HUES64 (cell line): Measurements from ENCODE around the gene MCHR2.

Source experiments
- H3K27ac ChIP-seq: 2 replicates; pipeline ENCODE4 v1.7.0; 2013; ENCODE audit warnings: low read depth, low read length, inconsistent platforms
- H3K27me3 ChIP-seq: 2 replicates; pipeline ENCODE4 v1.6.1; 2013; ENCODE audit warnings: mild to moderate bottlenecking, low read length; ENCODE audit not compliant: insufficient read depth
- H3K36me3 ChIP-seq: 2 replicates; pipeline ENCODE4 v1.6.1; 2013; ENCODE audit warnings: mild to moderate bottlenecking, low read length; ENCODE audit not compliant: insufficient read depth
- H3K4me1 ChIP-seq: 2 replicates; pipeline ENCODE4 v1.6.1; 2013; ENCODE audit warnings: mild to moderate bottlenecking, low read length, moderate library complexity; ENCODE audit not compliant: insufficient read depth
- H3K4me3 ChIP-seq: 2 replicates; pipeline ENCODE4 v1.5.1; 2013; ENCODE audit warnings: mild to moderate bottlenecking, low read length, moderate library complexity
- H3K9ac ChIP-seq: 2 replicates; pipeline ENCODE4 v1.6.1; 2013; ENCODE audit warnings: mild to moderate bottlenecking, low read depth, low read length
- H3K9me3 ChIP-seq: 2 replicates; pipeline ENCODE4 v1.6.1; 2013; ENCODE audit warnings: low read depth, low read length; ENCODE audit not compliant: insufficient read depth
- WGBS: fragments of 150-250, 120-280 bp; methylation state at CpG from one replicate; pipeline ENCODE4 v1.1.7; 2013; ENCODE audit warnings: missing lambda C conversion rate; 5-methylcytosine and 5-hydroxymethylcytosine counted together

Gene MCHR2

DNA sequence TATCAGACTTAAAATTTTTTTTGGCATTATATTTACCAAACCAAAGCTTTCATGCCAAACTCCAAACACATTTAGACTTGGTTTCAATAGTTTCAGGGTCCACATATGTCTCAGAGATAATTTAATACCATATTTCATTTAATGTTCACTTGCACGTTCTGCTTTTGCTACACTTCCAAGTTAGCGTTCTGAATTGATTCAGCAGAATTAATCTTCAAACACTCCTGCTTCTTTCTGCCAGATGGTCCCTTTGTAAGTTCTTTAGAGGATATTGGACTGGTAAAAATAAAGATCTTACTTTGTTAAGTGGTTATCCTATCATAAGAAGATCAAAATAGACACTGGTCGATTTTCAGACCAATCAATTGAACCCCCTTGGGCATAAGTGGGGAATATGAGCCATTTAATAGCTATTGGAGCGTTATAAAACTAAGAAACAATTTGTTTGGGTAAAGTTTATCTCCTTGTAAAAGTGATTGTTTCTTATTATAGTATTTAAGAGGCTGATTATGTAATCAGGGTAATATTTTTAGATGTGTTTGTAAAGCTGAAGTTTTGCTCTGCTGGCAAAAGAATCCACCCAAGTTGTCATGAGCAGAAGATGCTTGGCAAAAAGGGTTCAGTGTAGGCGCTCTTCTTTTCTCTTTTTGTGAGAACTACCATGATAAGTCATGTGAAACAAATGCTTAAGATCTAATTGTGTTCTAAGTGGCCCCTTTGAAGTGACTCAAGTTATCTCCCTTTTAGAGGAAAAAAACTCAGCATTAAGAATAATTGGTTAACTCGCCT is 92.2 kb downstream of the MCHR2 start:
- Histone ChIP-seq H3K27me3 (no peaks in the 10 kb centered on the region; the same call in 1 of the 2 replicates), H3K4me1 (no peaks in the 10 kb centered on the region), H3K27ac (no peak overlapping the region), H3K9ac (no peak overlapping the region), H3K36me3 (no peaks in the 10 kb centered on the region), H3K9me3 (no peaks in the 10 kb centered on the region), H3K4me3 (no peak overlapping the region)
- WGBS: 93% methylated on average over 5 of the region's 6 CpGs

DNA sequence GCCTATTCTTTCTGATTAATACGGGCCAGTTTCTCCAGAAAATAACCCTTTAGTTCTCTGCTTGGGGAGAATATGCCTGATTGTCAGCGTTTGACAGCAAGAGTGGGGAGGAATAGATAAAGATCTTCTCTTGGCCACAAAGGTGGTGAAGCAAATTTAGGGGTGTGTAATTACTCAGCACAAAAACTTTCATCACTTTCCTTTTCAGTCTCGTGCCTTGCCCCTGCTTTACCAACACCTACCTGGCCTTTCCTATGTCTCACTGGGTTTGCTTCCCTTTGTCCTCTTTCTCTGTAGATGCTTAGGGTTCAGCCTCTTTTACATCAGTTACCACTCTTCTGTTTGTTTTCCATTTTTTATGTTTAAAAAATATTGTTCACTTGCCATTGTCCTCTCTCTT is 99.2 kb downstream of the MCHR2 start:
- no peaks in the 10 kb centered on the region for H3K36me3 ChIP-seq
- no peaks in the 10 kb centered on the region for H3K9me3 ChIP-seq
- WGBS: 95% methylated on average over 3 of the region's 3 CpGs

DNA sequence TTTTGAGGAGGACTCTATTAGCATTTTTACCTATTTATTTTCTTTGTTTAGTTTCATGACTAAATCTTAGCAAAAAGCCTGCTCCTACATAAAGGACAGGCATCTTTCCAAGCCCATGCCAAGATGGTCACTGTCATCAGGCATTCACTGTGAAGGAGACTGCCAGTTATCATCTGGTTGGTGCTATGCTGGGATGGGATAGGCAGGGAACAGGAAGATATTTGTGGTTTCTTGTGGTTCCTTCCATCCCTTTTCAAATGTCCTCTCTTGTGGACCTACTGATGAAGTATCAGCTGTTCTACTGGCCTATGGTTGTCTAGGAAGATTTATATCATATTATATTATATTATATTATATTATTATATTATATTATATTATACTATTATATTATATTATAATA is 107.0 kb downstream of the MCHR2 start:
- no peaks in the 10 kb centered on the region for H3K9me3 ChIP-seq
- H3K4me1 ChIP-seq: no peaks in the 10 kb centered on the region
- H3K9ac ChIP-seq: no peak overlapping the region
- no peaks in the 10 kb centered on the region for H3K27me3 ChIP-seq
- no peak overlapping the region for H3K4me3 ChIP-seq
- H3K36me3 ChIP-seq: no peaks in the 10 kb centered on the region
- H3K27ac ChIP-seq: no peak overlapping the region

More for the DNA sequence above, 99.2 kb downstream of the MCHR2 start:
- H3K4me3 ChIP-seq: no peak overlapping the region
- no peaks in the 10 kb centered on the region for H3K27me3 ChIP-seq
- no peak overlapping the region for H3K9ac ChIP-seq
- no peak overlapping the region for H3K27ac ChIP-seq
- no peaks in the 10 kb centered on the region for H3K4me1 ChIP-seq

DNA sequence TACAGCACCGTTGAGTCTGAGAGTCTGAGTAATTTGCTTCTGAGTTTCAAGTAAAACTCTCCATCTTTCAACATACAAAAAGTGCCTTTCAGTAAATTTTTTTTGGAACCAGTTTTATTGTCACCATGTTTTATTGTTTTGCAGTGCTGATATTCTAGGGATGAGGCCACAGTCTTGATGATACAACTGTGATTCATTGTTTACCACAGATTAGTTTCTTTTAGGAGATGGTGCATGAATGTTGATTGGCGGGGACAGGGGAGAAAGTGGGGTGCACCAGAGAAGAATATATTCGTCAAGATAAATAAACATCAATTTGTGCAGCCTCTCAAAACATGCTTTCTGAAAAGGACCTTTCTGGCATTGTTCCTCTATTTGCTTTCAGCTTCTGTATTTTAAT is 109.0 kb downstream of the MCHR2 start:
- H3K9ac ChIP-seq: no peak overlapping the region
- WGBS: 89% methylated on average over 3 of the region's 3 CpGs
- no peaks in the 10 kb centered on the region for H3K4me1 ChIP-seq
- H3K9me3 ChIP-seq: no peaks in the 10 kb centered on the region
- H3K4me3 ChIP-seq: no peak overlapping the region
- no peaks in the 10 kb centered on the region for H3K27me3 ChIP-seq
- no peaks in the 10 kb centered on the region for H3K36me3 ChIP-seq
- H3K27ac ChIP-seq: no peak overlapping the region

DNA sequence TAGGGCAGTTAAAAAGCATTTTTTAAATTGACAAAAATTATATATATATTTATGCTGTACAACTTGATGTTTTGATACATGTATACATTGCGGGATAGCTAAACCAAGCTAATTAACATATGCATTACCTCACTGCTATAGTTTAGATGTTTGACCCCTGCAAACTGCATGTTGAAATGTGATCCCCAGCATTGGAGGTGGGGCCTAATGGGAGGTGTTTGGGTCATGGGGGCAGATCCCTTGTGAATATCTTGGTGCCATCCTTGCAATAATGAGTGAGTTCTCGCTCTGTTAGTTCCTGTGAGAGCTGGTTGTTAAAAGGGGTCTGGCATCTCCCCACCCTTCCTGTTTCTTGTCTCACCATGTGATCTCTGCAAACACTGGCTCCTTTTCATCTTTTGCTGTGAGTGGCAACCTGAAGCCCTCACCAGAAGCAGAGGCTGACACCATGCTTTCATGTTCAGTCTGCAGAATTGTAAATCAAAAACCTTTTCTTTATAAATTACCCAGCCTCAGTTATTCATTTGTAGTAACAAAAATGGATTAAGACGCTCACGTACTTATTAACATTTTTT is 111.8 kb downstream of the MCHR2 start:
- Histone ChIP-seq H3K9me3 (no peaks in the 10 kb centered on the region), H3K36me3 (no peaks in the 10 kb centered on the region), H3K9ac (no peak overlapping the region), H3K4me3 (no peak overlapping the region), H3K27me3 (no peaks in the 10 kb centered on the region), H3K4me1 (no peaks in the 10 kb centered on the region), H3K27ac (no peak overlapping the region)
- 88% methylated on average over 1 of the region's 4 CpGs for WGBS

DNA sequence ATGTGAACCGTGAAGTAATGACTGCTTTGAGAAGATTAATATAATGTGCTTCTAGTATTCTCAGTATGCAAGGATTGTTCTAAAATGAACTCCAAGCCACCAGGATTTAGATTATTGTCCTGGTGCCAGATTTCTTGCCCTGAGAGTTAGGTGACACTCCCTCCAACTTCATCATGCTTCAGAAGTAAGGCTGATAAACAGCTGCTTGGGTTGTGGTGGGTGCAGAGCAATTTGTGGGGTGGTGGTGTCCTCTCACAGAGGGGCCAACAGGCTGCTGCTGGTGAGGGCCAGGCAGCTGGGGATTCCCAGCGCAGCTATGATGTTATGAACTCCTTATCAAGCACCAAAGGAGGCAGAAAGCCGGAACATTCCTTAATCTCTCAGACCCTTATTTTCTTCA is 114.6 kb downstream of the MCHR2 start:
- no peak overlapping the region for H3K27ac ChIP-seq
- no peaks in the 10 kb centered on the region; the same call in 1 of the 2 replicates for H3K27me3 ChIP-seq
- 59% methylated on average over 3 of the region's 3 CpGs for WGBS
- no peaks in the 10 kb centered on the region for H3K4me1 ChIP-seq
- H3K9me3 ChIP-seq: no peaks in the 10 kb centered on the region
- no peak overlapping the region for H3K9ac ChIP-seq
- H3K4me3 ChIP-seq: no peak overlapping the region
- H3K36me3 ChIP-seq: no peaks in the 10 kb centered on the region

DNA sequence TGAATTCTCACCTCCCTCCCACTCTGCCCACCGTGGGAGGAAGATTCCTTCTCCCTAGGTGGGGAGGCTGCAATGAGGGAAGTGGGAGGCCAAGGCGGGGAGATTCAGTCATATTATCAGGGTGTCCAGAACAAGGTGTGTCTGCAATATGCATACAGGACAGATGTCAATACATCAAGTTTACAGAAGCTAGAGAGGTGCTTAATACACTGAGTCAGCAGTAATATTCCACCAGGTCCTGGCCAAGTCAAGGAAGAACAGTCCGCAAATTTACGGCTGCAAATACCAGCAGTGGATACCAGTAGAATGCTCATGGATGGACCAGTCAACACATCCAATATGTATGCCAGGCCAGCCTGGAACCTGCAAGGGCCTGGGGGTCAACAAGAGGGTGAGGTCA is 119.0 kb downstream of the MCHR2 start:
- Histone ChIP-seq H3K36me3 (no peaks in the 10 kb centered on the region), H3K9ac (no peak overlapping the region), H3K9me3 (no peaks in the 10 kb centered on the region), H3K4me3 (no peak overlapping the region), H3K27me3 (no peaks in the 10 kb centered on the region; the same call in 1 of the 2 replicates), H3K27ac (no peak overlapping the region), H3K4me1 (no peaks in the 10 kb centered on the region)
- 94% methylated on average over 3 of the region's 4 CpGs for WGBS

DNA sequence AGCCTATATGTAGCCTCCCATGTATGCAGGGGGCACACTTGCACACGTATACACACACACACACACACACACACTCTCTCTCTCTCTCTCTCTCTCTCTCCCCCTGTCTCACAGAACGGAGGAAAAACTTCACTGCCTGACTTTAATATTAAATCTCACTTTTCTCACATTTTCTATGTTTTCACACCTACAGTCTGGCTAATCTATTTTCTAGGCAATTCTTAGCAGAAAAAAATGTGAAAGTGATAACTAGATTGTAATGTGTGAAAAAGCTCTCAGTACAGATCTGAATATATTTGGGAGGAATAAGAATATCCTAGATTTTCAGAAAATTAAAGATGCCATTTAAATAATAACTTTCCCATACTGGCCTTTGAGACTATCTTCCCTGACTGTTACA is 120.9 kb downstream of the MCHR2 start:
- WGBS: 79% methylated on average over 2 of the region's 2 CpGs

DNA sequence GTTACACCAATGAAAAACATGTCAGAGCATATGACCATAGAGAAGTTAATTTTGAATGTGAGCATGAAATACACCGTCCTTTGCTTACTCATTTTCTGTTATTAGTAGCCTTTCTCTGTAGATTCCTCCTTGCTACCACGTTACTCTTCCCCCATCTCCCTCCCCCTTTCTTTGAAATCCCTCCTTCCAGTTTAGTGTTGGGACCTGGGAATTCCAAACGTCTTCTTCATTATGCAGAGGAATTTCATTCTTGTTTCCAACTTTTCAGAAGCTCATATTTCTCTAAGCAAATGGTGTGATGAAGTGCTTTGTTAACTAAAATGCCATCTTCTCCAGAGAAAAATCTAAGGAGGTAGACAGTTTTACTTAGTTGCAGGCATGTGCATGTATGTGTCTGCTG is 122.4 kb downstream of the MCHR2 start:
- Histone ChIP-seq H3K4me3 (no peak overlapping the region), H3K4me1 (no peaks in the 10 kb centered on the region), H3K27ac (no peak overlapping the region), H3K9me3 (no peaks in the 10 kb centered on the region), H3K36me3 (no peaks in the 10 kb centered on the region), H3K27me3 (peaks cover 12% of the 10 kb centered on the region), H3K9ac (no peak overlapping the region)
- WGBS: 57% methylated on average over 3 of the region's 3 CpGs

More for the DNA sequence above, 120.9 kb downstream of the MCHR2 start:
- no peaks in the 10 kb centered on the region for H3K4me1 ChIP-seq
- H3K9me3 ChIP-seq: no peaks in the 10 kb centered on the region
- no peak overlapping the region for H3K9ac ChIP-seq
- H3K4me3 ChIP-seq: no peak overlapping the region
- no peaks in the 10 kb centered on the region for H3K36me3 ChIP-seq
- H3K27ac ChIP-seq: no peak overlapping the region
- peaks cover 12% of the 10 kb centered on the region for H3K27me3 ChIP-seq
